T-helper 2 cell treated with Interferon-gamma antibody and Interleukin-4, amounts not matched to agents 5 μg/mL and 100 μg/mL, for 36 hours (primary cell): Measurements from ENCODE around the gene SEPTIN10.

Experiments used
- DNase-seq: peaks from one replicate; pipeline ENCODE4 v3.0.0; 2021; ENCODE audit warnings: low spot score
- H3K27ac Mint-ChIP-seq: one replicate; pipeline ENCODE4 v1.8.0; 2021; ENCODE audit warnings: mild to moderate bottlenecking, mixed read lengths
- H3K27me3 Mint-ChIP-seq: one replicate; pipeline ENCODE4 v1.8.0; 2021; ENCODE audit warnings: low read depth, mixed read lengths
- H3K36me3 Mint-ChIP-seq: one replicate; pipeline ENCODE4 v1.8.0; 2021; ENCODE audit warnings: low read depth, mixed read lengths
- H3K4me1 Mint-ChIP-seq: one replicate; pipeline ENCODE4 v1.8.0; 2021; ENCODE audit warnings: low read depth, mixed read lengths
- H3K4me3 Mint-ChIP-seq: one replicate; pipeline ENCODE4 v1.8.0; 2022; ENCODE audit warnings: mild to moderate bottlenecking, moderate library complexity, mixed read lengths
- H3K9me3 Mint-ChIP-seq: one replicate; pipeline ENCODE4 v1.8.0; 2021; ENCODE audit warnings: mixed read lengths

The SEPTIN10 gene

DNA sequence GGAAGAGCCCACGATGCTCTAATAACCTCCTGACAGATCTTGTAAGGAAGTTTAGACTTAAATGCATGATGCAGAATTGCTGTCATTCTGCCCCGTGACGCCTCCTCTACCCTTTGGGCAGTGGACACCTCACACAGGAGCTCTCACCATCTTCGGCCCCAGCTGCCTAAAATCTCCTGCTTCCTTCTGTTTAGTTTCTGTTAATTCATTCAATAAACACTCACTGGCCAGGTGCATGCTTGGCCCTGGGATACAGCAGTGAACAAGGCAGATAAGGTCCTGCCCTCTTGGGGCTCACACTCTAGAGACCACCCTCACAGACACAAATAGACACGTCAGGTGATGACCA lies 81.1 kb downstream of the SEPTIN10 start:
- no peaks in the 10 kb centered on the region for H3K36me3 Mint-ChIP-seq
- peaks cover 13% of the 10 kb centered on the region for H3K27me3 Mint-ChIP-seq

DNA sequence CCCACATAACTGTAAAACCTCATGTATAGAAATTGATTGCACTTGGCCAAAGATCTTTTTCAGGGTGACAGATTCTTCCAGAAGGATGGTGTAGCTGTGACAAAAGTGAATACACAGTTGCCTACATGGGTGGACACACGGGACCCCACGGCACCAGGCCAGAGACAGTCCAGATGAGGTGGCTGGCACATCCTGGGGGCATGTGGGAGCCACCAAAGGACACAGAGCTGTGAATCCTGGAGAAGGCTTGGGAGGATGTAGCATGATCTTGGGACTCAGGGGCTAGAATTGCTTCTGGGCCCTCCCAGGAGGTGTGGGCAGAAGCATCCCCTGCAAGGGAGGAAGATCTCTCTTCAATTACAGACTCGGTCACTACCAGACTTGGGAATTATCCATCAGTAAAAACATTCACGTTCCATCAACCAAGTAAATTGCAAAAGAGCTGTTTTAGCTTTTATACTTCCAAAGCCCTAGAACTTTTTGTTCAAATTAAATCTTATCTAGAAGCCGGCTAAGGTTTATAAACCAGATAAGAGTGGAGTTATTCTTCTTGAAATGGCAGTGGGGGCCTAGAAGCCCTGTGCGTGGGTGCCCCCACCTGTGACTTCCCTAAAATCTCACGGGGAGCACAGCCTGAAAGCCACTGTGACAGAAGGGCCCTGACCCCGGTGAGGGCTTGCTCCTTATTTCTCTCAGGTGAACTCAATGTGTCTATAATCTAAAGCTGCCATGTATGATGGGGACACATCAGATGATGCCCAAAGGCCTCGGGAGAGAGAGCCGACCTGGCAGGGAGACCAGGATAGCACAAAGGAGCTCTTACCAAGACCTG lies 81.7 kb downstream of the SEPTIN10 start:
- DNase-seq = no peak
- H3K27ac Mint-ChIP-seq = no peak overlapping the region
- no peaks in the 10 kb centered on the region for H3K36me3 Mint-ChIP-seq
- no peak overlapping the region for H3K4me3 Mint-ChIP-seq
- no peaks in the 10 kb centered on the region for H3K9me3 Mint-ChIP-seq
- H3K4me1 Mint-ChIP-seq = no peaks in the 10 kb centered on the region
- peaks cover 13% of the 10 kb centered on the region for H3K27me3 Mint-ChIP-seq

More for the DNA sequence above, 81.1 kb downstream of the SEPTIN10 start:
- no peaks in the 10 kb centered on the region for H3K9me3 Mint-ChIP-seq
- H3K4me3 Mint-ChIP-seq = no peak overlapping the region
- no peaks in the 10 kb centered on the region for H3K4me1 Mint-ChIP-seq
- no peak overlapping the region for H3K27ac Mint-ChIP-seq
- no peak for DNase-seq

GRCh38 chr2:109531221-109531620 lies 82.5 kb downstream of the SEPTIN10 start:
- peaks cover 13% of the 10 kb centered on the region for H3K27me3 Mint-ChIP-seq
- no peak overlapping the region for H3K27ac Mint-ChIP-seq
- H3K4me1 Mint-ChIP-seq = no peaks in the 10 kb centered on the region
- no peak overlapping the region for H3K4me3 Mint-ChIP-seq
- no peak for DNase-seq
- H3K9me3 Mint-ChIP-seq = no peaks in the 10 kb centered on the region
- no peaks in the 10 kb centered on the region for H3K36me3 Mint-ChIP-seq

GRCh38 chr2:109530712-109531111 lies 83.1 kb downstream of the SEPTIN10 start:
- Mint-ChIP-seq H3K36me3 (no peaks in the 10 kb centered on the region), H3K4me1 (no peaks in the 10 kb centered on the region), H3K4me3 (no peak overlapping the region), H3K27me3 (peaks cover 13% of the 10 kb centered on the region), H3K9me3 (no peaks in the 10 kb centered on the region), H3K27ac (no peak overlapping the region)
- DNase-seq = no peak

- no peaks in the 10 kb centered on the region for H3K9me3 Mint-ChIP-seq
- no peaks in the 10 kb centered on the region for H3K36me3 Mint-ChIP-seq
- no peaks in the 10 kb centered on the region for H3K4me1 Mint-ChIP-seq
- H3K4me3 Mint-ChIP-seq = no peak overlapping the region
- peaks cover 9% of the 10 kb centered on the region for H3K27me3 Mint-ChIP-seq
- no peak for DNase-seq
- H3K27ac Mint-ChIP-seq = no peak overlapping the region
These were observed 84.0 kb downstream of the SEPTIN10 start for GRCh38 chr2:109529532-109530449.

- no peak overlapping the region for H3K27ac Mint-ChIP-seq
- H3K36me3 Mint-ChIP-seq = no peaks in the 10 kb centered on the region
- no peak for DNase-seq
- H3K4me3 Mint-ChIP-seq = no peak overlapping the region
- peaks cover 9% of the 10 kb centered on the region for H3K27me3 Mint-ChIP-seq
- H3K9me3 Mint-ChIP-seq = no peaks in the 10 kb centered on the region
- no peaks in the 10 kb centered on the region for H3K4me1 Mint-ChIP-seq
These were observed 84.8 kb downstream of the SEPTIN10 start for GRCh38 chr2:109528811-109529501.

- Mint-ChIP-seq H3K27ac (no peak overlapping the region), H3K4me1 (no peaks in the 10 kb centered on the region), H3K36me3 (no peaks in the 10 kb centered on the region), H3K4me3 (no peak overlapping the region), H3K9me3 (no peaks in the 10 kb centered on the region), H3K27me3 (peaks cover 9% of the 10 kb centered on the region)
- DNase-seq = no peak
These were observed 85.7 kb downstream of the SEPTIN10 start for GRCh38 chr2:109527846-109528705.

GRCh38 chr2:109527079-109527478 lies 86.7 kb downstream of the SEPTIN10 start:
- DNase-seq = no peak
- H3K27me3 Mint-ChIP-seq = peaks cover 9% of the 10 kb centered on the region
- no peak overlapping the region for H3K4me3 Mint-ChIP-seq
- no peaks in the 10 kb centered on the region for H3K36me3 Mint-ChIP-seq
- no peaks in the 10 kb centered on the region for H3K4me1 Mint-ChIP-seq
- H3K27ac Mint-ChIP-seq = no peak overlapping the region
- H3K9me3 Mint-ChIP-seq = no peaks in the 10 kb centered on the region

DNA sequence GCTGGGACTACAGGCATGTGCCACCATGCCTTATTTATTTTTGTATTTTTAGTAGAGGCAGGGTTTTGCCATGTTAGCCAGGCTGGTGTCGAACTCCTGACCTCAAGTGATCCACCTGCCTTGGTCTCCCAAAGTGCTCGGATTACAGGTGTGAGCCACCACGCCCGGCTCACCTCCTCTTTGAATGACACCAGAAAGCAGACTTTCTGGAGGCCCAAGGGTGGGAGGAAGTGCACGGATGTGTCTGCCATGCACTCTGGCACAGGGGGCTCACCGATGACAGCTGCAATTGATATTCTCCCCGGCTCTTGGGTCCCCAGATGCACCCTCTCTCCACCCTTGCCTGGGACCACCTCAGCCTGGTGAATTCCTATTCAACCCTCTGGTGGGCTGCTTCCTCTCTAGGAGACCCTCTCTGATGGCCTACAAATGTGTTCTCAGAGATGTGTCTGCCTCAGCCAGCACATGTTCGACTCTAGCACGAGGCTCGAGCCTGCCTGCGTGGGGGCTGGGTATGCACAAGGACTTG lies 87.3 kb downstream of the SEPTIN10 start:
- H3K36me3 Mint-ChIP-seq = no peaks in the 10 kb centered on the region
- H3K27ac Mint-ChIP-seq = no peak overlapping the region
- H3K4me3 Mint-ChIP-seq = no peak overlapping the region
- peaks cover 9% of the 10 kb centered on the region for H3K27me3 Mint-ChIP-seq
- no peaks in the 10 kb centered on the region for H3K4me1 Mint-ChIP-seq
- H3K9me3 Mint-ChIP-seq = no peaks in the 10 kb centered on the region
- DNase-seq = no peak

GRCh38 chr2:109525836-109526235 lies 87.9 kb downstream of the SEPTIN10 start:
- H3K36me3 Mint-ChIP-seq = no peaks in the 10 kb centered on the region
- DNase-seq = no peak
- no peaks in the 10 kb centered on the region for H3K4me1 Mint-ChIP-seq
- H3K9me3 Mint-ChIP-seq = no peaks in the 10 kb centered on the region
- no peak overlapping the region for H3K4me3 Mint-ChIP-seq
- H3K27ac Mint-ChIP-seq = no peak overlapping the region
- peaks cover 9% of the 10 kb centered on the region for H3K27me3 Mint-ChIP-seq

DNA sequence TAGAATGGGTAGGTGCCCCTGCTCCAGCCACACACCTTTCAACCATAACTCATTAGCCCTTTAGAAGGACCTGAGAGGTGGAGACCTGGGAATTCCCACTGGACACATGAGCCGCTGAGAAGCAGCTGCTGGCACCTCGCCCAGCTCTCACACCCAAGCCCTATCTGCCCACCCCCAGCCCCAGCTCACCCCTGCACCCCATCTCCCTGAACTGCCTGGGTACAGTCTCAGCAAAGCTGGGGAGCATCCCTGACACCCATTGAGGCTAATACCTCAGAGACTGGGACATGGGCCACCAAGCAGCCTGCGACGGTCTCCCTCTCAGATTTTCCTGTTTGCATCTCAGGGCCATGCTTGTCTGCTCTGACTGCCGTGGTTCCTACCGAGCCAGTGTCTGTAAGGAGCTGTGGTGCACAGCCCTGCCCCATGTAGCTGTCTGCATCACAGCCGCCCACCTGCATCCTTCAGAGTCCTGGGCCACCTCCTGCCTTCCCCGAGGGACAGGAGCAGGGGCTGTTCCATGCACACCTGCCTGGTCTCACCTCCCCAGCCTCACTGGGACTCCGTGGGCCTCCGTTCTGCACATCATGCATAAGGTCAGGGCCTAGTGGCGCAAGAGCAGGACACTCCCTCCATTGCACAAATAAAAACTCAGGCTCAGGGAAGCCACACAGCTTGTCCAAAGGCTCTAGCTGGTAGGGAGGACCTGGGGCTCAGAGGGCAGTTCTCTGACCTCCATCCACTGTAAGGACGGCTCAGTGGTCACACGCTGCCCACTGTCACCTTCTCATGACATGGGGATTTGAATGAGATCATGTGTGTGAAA lies 90.0 kb downstream of the SEPTIN10 start:
- Mint-ChIP-seq H3K36me3 (no peaks in the 10 kb centered on the region), H3K27ac (no peak overlapping the region), H3K27me3 (no peaks in the 10 kb centered on the region), H3K4me3 (no peak overlapping the region), H3K9me3 (no peaks in the 10 kb centered on the region), H3K4me1 (no peaks in the 10 kb centered on the region)
- no peak for DNase-seq

DNA sequence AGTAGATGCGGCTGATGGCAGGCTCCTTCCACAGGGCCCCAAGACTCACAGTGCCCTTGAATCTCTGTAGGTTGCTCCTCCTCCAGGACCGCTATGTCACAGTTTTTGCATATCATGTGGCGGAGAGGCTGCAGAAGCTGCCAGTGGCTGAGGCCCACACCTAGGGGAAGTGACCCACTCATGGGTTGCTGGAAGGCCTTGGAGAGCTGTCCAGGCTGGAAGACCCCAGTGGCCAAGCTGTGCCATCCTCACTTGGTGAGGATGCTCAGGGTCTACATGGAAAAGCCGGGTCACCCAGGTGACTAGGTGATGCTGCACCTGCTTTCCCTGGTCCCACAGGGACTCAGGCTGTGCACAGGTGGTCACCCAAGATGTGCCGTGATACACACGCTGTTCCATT lies 90.6 kb downstream of the SEPTIN10 start:
- no peaks in the 10 kb centered on the region for H3K4me1 Mint-ChIP-seq
- H3K27ac Mint-ChIP-seq = no peak overlapping the region
- DNase-seq = no peak
- H3K27me3 Mint-ChIP-seq = no peaks in the 10 kb centered on the region
- no peaks in the 10 kb centered on the region for H3K9me3 Mint-ChIP-seq
- H3K4me3 Mint-ChIP-seq = no peak overlapping the region
- H3K36me3 Mint-ChIP-seq = no peaks in the 10 kb centered on the region
